ENCODE data around the gene CLN6. TPM values are rescaled to one million over a fixed set of nuclear protein-coding genes. Genes with fewer than 3 reads are reported as not detected.
A peak's percentile ranks its signal among the peaks of the same experiment; 100 is the strongest.

Gene CLN6
- total RNA-seq, 1 experiment from 2014 or later, result 31.4 TPM

- DNase-seq (ENCODE audit: unreplicated experiment), result no peak
- ChIA-PET CTCF (interaction anchor here (0.7 to 1.0 kb wide), 2 partner anchors 20 to 84 kb away, joined by 3 to 4 read pairs; no protein-coding TSS in a partner anchor), POLR2A (no interaction called here)
- no peaks in the 10 kb centered on the region for H3K27me3 Mint-ChIP-seq (ENCODE audit: insufficient read depth, unreplicated experiment)
- H3K27ac Mint-ChIP-seq (ENCODE audit: low read depth, unreplicated experiment), result no peak overlapping the region
- peaks cover 23% of the 10 kb centered on the region for H3K4me1 Mint-ChIP-seq (ENCODE audit: insufficient read depth, unreplicated experiment)
- H3K4me3 Mint-ChIP-seq (ENCODE audit: unreplicated experiment), result no peak overlapping the region
- peaks cover 99% of the 10 kb centered on the region for H3K36me3 Mint-ChIP-seq (ENCODE audit: insufficient read depth, unreplicated experiment)
- TF ChIP-seq CTCF (IDR thresholded peaks at IDR 0.05; ENCODE audit: unreplicated experiment), result no peak
- BruUV-seq (replicated peaks), result no TSS peak
- intact Hi-C loops (cut with micrococcal nuclease), result no loop called here
- H3K9me3 Mint-ChIP-seq (ENCODE audit: unreplicated experiment), result no peaks in the 10 kb centered on the region
Measured at GRCh38 chr15:68190048-68190447, 39.5 kb downstream of the CLN6 start.

- intact Hi-C loops (cut with micrococcal nuclease), result no loop called here
- ChIA-PET CTCF (no interaction called here), POLR2A (interaction anchor here (0.7 kb wide), 1 partner anchor 134 kb away, joined by 5 read pairs; the partner anchor contains the start of gene PIAS1)
- Mint-ChIP-seq H3K4me1 (ENCODE audit: insufficient read depth, unreplicated experiment) (peaks cover 29% of the 10 kb centered on the region), H3K27ac (ENCODE audit: low read depth, unreplicated experiment) (peak overlapping the region; percentile 55), H3K9me3 (ENCODE audit: unreplicated experiment) (no peaks in the 10 kb centered on the region), H3K36me3 (ENCODE audit: insufficient read depth, unreplicated experiment) (peaks cover 99% of the 10 kb centered on the region), H3K27me3 (ENCODE audit: insufficient read depth, unreplicated experiment) (no peaks in the 10 kb centered on the region), H3K4me3 (ENCODE audit: unreplicated experiment) (peak overlapping the region; percentile 58)
- DNase-seq (ENCODE audit: unreplicated experiment), result no peak
- BruUV-seq (replicated peaks), result no TSS peak
- no peak for TF ChIP-seq CTCF (IDR thresholded peaks at IDR 0.05; ENCODE audit: unreplicated experiment)
Measured at GRCh38 chr15:68188647-68189046, 40.9 kb downstream of the CLN6 start.

- Mint-ChIP-seq H3K27ac (ENCODE audit: low read depth, unreplicated experiment) (peak overlapping the region; percentile 55), H3K4me1 (ENCODE audit: insufficient read depth, unreplicated experiment) (peaks cover 29% of the 10 kb centered on the region), H3K27me3 (ENCODE audit: insufficient read depth, unreplicated experiment) (no peaks in the 10 kb centered on the region), H3K4me3 (ENCODE audit: unreplicated experiment) (peak overlapping the region; percentile 58), H3K9me3 (ENCODE audit: unreplicated experiment) (no peaks in the 10 kb centered on the region), H3K36me3 (ENCODE audit: insufficient read depth, unreplicated experiment) (peaks cover 98% of the 10 kb centered on the region)
- CTCF ChIA-PET, result no interaction called here
- BruUV-seq (replicated peaks), result no TSS peak
- peak; percentile 88 for DNase-seq (ENCODE audit: unreplicated experiment)
- intact Hi-C loops (cut with micrococcal nuclease), result no loop called here
- TF ChIP-seq CTCF (IDR thresholded peaks at IDR 0.05; ENCODE audit: unreplicated experiment), result no peak
- POLR2A ChIA-PET, result no interaction called here
Measured at GRCh38 chr15:68187559-68187958, 42.0 kb downstream of the CLN6 start.

- CTCF ChIA-PET, result interaction anchor here (1.3 kb wide), 1 partner anchor 32 kb away, joined by 3 read pairs; no protein-coding TSS in a partner anchor
- no TSS peak for BruUV-seq (replicated peaks)
- TF ChIP-seq CTCF (IDR thresholded peaks at IDR 0.05; ENCODE audit: unreplicated experiment), result no peak
- no peak overlapping the region for H3K4me3 Mint-ChIP-seq (ENCODE audit: unreplicated experiment)
- H3K27me3 Mint-ChIP-seq (ENCODE audit: insufficient read depth, unreplicated experiment), result no peaks in the 10 kb centered on the region
- H3K27ac Mint-ChIP-seq (ENCODE audit: low read depth, unreplicated experiment), result peak overlapping the region; percentile 55
- peaks cover 29% of the 10 kb centered on the region for H3K4me1 Mint-ChIP-seq (ENCODE audit: insufficient read depth, unreplicated experiment)
- H3K36me3 Mint-ChIP-seq (ENCODE audit: insufficient read depth, unreplicated experiment), result peaks cover 95% of the 10 kb centered on the region
- peak; percentile 59 for DNase-seq (ENCODE audit: unreplicated experiment)
- intact Hi-C loops (cut with micrococcal nuclease), result no loop called here
- no peaks in the 10 kb centered on the region for H3K9me3 Mint-ChIP-seq (ENCODE audit: unreplicated experiment)
- POLR2A ChIA-PET, result interaction anchor here (0.8 kb wide), 1 partner anchor 333 kb away, joined by 3 read pairs; no protein-coding TSS in a partner anchor
Measured at GRCh38 chr15:68186671-68187397, 42.7 kb downstream of the CLN6 start.
